Stimulated activated CD4-positive, alpha-beta T cell treated with anti-CD3 and anti-CD28 coated beads, Interleukin-12 subunit alpha, Interleukin-12 subunit beta, amount 100 ng/mL, for 4 hours (primary cell): ENCODE data around the gene STXBP6.

Experiments used
- DNase-seq: peaks from one replicate; pipeline ENCODE4 v3.0.0-alpha.2; 2020

The STXBP6 gene

DNA sequence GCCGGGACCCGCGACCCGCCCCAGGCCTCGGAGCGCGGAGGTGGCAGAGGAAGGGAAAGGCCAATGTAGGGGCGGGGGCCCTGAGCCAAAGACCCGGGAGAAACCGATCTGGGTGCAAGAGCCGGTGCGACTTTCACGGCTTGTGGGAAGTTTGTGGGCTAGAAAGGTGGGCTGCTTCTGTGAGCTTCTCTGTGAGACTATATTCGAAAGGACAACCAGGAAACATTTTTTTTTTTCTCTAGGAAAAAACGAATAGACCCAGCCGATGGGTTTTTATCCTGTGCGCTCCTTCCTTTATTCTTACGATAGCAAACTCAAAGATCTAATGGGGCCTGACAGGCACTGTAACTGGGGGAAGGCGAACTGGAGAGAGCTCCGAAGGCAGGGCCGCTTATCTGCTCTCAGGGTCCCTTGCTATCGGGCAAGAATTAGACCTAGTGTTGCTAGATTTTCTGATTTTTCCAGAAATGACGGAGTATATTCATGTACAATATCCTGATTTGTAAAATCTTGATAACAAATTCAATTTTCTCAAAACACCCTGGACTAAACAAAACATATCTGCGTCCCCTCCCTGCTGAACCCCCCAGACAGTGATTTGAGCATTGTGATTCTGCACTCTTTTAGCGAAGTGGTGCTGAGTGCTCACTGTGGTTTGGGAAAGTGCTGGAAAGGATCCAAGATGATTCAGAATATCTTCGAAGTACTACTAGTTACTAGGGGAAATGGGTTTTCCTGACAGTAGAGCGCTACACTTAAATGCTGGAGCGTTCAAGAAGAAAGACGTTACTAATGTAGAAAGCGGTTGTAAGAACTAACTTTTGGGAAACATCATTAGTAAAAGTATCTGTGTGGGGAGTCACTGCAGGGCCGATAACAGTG lies 563 bp upstream of the STXBP6 start:
- no peak for DNase-seq

DNA sequence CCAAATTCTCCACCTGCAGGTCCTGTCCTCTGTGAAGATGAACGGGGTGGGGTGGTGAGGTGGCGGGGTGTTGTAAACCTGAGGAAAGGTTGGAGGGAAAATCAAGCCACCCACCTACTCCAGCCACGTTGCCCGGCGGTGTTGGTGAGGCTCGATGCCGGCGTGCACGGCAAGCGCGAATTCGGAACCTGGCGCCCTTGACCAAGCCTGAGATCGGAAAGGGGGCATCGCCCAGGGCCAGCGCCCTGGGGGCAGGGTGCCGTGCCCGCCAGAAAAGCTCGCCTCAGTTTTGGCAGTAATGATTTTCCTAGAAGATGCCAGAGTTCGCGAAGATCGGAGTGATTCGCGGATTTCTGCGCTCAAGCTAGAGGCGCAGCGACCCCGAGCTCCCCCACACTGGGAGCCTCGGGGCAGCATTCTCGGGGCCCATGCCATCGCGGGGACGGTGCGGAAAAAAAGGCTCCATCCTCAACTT lies 817 bp downstream of the STXBP6 start:
- DNase-seq = no peak

DNA sequence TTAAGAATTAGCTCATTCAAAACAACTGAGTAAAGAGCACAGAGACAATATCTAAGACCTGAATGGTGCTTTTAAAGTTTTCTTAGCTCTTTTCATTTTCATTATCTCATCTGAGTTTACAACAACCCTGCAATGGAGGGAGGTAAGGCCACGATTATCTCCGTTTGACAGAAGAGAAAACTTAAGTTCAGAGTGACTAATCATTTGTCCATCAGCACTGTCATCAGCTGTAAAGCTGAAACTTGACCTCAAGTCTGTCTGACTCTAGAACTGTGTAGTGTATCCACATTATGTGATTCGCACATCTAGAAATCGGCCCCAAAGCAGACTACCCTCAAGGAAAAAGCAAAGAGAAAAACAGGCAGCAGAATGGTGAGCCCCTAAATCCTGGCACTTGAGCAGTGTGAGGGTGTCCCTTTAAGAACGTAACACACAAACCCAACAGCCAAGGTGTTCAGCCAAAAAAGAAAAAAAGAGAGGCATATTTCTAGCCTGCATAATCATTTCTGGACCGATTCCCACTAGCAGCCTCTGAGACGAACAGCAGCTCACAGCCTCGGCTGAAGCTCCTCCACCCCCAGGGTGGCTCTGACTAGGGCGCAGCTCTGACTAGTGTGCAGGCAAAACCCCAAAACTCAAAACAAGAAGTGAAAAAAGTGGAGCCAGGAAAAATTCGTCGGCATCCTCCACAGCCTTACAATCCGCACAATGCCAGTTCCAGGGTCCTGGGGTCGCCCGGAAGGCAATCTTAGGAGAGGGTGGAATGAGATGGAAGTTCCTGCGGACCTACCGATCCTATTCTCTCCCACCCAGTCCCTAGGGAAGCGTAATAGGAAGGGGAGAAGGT lies 1.6 kb downstream of the STXBP6 start:
- DNase-seq = no peak

DNA sequence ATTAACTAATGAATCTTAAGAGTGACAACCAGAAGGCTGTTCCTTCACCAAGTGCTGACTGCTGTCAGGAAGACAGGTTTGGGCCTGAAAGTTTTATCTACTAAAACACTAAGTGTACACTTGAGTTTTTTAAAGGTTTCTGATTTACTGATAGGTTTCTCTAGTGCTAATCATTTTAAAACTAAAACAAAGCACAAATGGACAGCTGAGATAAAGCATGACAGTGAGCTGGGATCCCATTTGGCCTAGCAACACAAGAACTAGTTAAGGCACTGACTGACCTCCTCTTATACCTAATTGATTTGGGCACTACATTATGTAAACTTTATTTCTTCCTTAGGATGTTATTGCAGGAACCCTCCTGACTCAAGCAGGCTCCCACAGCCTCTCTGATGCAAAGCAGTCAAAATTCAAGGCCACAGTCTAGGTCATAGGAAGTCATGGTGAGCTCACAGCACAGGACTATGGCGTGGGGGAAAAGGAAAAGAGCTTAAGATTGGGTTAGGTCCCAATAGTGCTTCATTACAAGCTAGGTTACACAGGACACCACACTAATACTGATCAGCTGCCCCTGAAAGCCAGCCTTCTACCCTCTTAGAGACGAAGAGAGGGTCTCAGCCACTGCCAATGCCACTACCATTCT lies 3.5 kb downstream of the STXBP6 start:
- no peak for DNase-seq

DNA sequence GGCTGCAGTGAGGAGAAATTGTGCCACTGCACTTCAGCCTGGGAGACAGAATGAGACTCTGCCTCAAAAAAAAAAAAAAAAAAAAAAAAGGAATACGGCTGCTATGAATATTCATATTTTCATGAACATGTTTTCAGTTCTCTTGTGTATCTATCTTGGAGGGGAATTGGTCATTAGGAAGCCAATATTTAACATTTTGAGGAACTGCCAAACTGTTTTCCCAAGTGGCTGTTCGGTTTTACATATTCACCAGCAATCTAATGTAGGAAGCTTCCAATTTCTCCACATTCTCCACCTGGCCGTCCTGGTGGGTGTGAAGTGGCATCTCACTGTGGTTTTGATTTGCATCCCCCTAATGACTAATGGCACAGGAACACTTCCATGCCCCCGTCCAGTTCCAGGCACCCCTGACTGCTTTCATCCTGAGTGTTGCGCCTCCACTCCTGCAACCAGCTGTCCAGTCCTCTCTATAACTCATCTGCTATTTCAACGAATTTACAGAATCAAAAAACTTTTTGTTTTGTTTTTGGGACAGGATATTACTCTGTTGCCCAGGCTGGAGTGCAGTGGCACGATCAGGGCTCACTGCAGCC lies 5.7 kb downstream of the STXBP6 start:
- no peak for DNase-seq

DNA sequence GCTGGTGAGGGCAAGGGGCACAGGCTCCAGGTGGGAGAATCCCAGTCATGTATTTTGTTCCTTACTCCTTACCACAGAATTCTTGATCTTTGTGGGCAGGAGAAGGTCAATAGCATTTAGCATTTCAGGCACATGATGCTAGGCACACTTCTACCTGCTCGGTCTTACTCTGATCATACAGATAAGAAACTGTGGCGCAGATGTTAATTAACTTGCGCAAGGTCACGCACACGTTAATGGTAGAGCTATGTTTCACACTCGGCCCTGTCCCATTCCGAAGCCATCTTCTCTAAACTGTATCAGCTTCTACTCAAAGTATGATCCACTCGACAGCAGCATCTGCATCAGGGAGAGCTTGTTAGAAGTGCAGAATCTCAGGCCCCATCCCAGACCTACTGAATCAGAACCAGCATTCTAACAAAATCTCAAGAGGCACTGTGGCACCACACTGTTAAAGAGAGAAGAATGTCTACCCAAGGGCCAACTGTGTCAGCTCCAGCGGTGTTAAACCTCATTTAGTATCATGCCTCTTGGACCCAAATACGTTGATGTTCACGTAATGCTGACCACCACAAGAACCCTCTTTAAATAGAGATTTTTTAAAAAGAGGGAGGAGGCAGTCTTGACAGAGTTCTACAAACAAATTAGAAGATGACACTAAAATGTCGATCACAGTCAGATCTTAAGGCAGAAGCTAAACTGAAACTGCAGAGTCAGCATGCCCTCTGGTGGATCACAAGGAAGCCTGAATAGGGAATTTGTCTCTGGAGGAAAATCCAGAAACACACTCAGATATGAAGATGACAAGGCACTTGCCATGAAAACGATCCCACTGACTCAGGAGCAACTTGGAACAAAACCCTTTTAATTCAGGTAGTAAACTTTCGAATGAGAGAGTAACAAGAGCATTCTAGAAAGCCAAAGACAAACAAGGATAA lies 7.3 kb downstream of the STXBP6 start:
- DNase-seq = no peak

DNA sequence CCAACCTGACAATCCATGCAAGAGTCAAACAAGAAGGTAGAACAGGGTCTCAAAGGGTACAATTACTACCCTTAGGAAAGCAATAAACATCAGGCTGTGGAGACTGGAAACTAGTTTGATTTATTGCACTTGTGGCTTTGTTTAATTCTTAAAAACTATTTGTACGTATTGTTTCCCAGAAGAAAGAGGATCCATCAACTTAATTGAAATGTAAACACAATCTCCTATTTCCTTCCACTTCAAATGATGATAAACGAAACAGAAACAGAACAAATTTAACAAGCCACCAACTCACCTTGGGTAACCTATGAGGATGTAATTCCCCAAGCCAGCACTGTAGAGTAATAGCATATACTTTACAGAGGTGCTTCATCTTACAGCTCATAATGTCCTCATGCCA lies 8.0 kb downstream of the STXBP6 start:
- no peak for DNase-seq

DNA sequence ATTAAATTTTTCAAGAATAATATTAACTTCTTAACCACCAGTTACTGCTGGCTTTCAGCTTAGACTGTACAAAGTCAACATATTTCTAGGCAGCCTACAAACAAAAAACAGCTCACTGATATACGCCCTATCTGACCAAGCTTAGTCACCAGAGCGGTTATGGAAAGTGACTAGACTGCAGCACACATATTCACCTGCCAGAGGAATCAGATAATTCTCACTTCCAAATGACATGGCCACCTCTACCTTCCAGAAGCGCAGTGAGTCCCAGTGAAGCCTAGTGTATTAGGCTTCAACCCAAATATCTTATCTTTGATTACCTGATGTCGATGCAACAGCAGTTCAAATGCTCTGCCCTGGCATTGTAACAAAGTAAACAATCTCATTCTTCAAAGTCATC lies 8.5 kb downstream of the STXBP6 start:
- DNase-seq = no peak

DNA sequence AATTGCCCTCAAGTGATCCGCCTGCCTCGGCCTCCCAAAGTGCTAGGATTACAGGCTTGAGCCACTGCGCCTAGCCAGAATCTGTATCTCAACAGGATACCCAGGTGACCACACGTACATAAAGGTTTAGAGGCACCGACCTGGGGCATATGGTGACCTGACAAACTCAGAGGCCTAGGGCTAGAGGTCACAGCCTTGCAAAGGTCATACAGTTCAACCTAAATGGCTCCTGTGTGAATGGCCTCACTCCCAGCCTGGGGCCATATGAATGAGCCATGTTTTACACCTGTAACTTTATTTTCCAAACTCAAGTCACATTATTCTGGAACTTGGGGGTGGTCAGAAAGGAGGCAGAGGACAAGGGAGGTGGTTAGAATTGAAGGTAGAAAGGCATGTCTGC lies 10.0 kb downstream of the STXBP6 start:
- no peak for DNase-seq

DNA sequence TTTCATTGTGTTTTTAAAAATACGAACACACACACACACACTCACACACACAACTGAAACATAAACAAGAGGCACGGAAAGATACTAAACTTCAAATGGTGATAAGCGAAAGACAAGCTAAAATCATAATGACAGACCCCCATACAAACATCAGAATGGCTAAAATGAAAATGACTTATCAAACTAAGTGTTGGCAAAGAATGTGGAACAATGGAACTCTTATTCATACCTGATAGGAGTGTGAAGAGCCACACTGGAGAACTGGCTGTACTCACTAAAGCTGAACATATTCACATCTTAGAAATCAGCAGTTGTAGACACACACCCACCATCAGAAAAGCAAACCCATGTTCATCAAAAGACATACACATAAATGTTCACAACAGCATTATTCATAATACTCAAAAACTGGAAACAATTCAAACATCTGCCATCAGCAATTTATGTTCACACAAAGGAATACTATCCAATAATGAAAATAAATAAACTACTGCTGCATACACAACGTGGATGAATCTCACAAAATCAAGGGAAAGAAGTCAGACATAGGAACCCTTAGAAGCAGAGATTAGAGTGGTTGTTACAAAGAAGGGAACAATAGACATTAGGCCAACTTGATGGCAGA lies 11.8 kb downstream of the STXBP6 start:
- no peak for DNase-seq

DNA sequence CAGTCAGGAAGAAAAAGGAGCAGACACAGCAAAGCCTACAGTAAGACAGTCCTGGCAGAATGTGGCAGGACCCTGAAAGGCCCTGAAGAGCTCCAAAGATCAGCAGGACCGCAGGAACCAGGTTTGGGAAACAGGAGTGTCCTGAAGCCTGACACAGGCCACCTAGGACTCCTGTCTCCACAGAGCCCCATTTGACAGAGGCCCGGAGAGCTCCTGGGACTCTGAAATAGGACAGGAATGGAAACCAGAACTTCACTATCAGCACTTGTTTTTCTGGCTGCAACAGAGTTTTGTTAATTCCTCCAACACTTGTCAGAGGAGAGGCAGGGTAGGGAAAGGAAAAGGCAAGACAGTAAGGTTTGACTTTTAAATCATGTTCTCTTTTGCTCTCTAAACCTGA lies 12.9 kb downstream of the STXBP6 start:
- no peak for DNase-seq

DNA sequence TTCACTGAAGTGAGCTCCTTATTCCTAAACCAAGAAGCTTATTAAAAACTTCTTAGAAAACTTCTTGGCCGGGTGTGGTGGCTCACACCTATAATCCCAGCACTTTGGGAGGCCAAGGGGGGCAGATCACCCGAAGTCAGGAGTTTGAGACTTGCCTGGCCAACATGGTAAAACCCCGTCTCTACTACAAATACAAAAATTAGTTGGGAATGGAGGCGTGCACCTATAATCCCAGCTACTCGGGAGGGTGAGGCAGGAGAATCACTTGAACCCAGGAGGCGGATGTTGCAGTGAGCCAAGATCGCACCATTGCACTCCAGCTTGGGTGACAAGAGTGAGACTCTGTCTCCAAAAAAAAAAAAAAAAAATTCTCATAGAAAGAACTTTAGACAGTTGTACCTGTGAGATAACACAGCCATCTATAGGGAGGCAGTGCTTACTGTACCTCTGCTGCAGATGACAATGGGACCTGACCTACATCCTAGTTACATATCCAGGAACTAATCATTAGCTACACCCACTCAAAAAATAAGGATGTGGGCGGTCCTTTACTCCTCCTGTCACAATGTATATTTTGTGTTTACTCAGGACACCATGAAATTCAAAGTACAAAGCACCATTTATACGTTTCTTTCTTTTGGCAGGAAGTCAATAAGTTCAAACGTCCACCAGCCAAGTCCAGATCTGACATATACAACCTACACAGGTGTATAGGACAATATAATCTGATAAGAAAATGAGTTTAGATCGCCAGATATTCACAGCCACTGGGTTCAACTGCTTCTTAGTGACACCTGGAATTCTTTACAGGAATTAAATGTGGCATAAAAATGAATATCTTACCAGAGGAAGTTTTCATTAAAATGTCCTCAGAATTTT lies 14.9 kb downstream of the STXBP6 start:
- no peak for DNase-seq

DNA sequence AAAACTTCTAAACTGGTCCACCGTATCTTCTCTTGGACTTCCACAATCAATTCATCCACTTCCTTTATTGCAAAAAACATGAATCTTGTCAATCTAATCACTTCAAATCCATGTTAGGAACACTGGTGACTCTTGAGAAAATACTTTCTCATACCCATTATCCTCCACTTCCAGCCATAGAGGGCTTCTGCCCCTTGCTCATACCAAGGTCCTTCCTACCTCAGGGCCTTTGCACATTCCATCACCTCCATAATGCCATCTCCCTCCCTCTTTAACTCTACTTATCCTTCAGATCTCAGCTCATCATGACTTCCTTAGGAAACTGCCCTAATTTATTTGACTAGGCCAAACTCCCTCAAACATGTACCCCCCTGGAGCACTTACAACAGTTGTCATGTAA lies 16.6 kb downstream of the STXBP6 start:
- DNase-seq = no peak

DNA sequence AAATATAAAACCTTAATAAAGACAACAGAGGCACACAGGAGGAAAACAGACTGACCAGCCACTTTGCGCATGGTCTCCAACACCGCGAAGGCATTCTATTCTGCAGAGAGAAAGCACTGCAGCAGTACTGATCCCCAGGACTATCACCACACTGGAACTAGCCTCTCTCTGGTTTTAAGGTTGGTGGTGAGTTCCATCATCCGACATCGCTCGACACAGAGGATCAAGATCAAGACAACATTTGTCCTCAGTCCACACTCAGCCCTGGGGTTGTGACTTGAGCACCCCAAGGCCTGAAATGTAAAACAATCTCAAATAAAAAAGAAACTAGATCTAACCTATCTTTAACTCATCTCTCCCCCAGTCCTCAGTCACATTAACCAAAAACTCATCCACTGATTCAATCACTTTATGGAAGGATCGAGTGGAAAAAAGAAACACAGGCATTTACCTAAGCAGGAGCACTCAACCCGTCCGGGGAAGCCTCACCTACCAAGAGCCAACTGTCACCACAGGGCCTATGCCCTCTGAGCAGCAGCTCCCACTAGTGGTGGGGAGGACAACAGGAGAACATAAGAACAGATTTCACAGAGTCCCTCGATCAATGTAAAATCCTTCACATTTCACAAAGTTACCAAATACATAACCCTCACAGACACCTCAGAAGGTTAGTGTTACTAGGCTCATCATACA lies 17.7 kb downstream of the STXBP6 start:
- DNase-seq = no peak

DNA sequence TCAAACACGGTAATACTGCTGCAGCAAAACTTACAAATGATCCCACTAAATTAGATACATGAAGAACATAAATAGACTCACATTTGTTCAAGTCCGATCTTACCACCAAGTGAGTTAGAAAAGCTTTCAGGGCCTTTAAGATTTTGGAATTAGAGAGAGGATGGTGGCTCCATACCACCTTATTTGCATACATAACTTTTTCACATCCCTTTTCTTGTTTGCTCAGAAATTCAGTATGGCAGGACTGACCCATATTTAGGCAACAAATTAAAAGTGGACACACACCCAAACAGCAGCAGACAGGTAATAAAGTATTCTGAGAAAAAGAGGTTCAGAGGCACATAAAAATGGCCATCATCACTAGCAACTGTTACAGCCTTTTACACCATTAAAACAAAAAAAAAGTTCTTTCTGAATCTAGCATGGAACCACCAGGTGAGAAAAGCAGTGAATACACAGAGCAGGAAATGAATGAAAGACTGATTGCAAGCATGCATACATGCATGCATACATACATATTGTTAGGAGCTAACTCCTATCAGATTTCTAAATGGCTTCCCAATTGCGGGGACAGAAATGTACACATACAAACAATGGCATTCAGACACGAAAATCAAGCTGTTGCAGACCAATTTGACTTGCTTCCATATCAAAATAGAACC lies 23.3 kb downstream of the STXBP6 start:
- DNase-seq = no peak

DNA sequence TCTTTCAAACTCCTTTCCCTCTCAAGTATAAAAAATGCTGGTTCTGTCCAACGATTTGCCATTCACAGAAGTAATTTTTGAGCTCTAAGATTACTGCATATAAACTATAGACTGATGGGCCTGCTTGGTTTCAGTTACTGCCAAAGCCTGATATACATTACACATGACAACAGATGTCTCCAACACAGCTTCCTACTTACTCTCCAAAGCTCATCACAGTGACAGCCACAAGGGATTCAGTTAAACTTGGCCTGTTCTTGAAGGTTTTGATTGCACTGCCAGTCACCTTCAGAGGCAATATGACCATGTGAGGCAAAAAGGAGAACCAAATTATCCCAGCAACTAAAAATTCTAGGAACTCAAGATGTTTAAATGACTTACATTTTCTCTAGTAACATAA lies 30.1 kb downstream of the STXBP6 start:
- no peak for DNase-seq

DNA sequence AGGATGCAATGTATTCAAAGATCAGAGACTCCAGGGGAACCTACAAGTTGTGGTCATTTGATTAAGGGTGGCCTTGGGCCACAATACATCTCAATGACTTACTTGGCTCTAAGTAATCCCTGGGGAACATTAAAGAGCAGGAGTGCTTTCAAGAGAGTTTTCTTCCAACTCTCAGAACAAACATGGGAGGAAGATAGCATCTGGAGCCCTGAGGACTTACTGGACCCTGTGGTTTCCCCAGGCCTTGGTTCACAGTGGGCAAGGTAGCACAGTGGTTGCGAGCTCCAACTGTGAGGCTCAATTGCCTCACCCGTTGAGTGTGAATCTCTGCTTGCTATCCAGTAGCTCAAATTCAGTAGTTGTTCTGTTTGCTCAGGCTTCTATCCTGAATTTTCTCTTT lies 32.4 kb downstream of the STXBP6 start:
- DNase-seq = no peak

DNA sequence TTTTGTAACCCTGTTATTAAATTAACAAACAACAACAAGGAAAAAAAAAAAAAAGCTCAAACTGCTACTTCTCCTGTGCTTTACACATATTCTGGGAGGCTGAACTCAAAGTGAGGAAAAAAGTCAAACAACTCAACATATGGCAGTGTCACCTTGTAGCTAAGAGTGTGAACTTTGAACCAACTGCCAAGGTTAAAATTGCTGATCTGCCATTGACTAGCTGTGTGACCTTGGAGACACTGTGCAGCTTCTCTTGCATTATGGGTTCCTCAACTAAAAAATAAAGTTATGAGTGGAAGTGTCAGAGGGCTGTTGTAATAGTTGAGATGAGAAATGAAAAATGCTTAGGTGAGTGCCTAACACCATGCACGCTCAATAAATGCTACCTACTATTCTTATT lies 34.2 kb downstream of the STXBP6 start:
- no peak for DNase-seq

DNA sequence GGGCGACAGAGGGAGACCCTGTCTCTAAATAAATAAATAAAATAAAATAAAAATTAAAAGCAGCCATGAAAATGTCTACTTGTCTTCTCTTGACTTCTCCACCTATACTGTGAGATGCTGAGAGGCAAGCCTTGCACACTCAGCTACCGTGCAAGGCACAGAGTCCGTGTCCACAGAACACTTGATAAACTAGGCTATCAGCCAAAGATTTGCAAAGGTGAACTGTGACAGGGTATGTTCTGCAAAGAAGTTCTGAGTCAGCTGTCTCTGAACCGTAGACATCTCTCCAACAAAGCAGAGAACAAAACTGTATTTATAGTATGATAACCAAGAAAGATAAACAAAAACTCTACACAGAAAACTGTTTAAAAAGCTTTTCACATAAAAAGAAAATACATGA lies 35.5 kb downstream of the STXBP6 start:
- DNase-seq = no peak
